ENCODE measurements around the gene ASB10.

Gene ASB10

GRCh38 chr7:151131592-151132293 lies 55.3 kb downstream of the ASB10 start:
- no peak for DNase-seq (ENCODE audit: low spot score)
- H3K27me3 ChIP-seq (ENCODE audit: control insufficient read depth in 3 of 3, insufficient read depth in 3 of 3, low read depth in 1 of 3, low read length in 3 of 3) = peaks cover 0 to under 1% (median 0%) of the 10 kb centered on the region in 3 experiments
- H3K18ac ChIP-seq (ENCODE audit: low read length) = no peak overlapping the region
- H2BK120ac ChIP-seq (ENCODE audit: low read depth, low read length) = no peak overlapping the region
- peak overlapping the region; percentile 44 for H4K91ac ChIP-seq (ENCODE audit: low read depth, low read length, poor library complexity)
- no peak overlapping the region for H4K8ac ChIP-seq (ENCODE audit: low read depth, low read length)
- H3K4me1 ChIP-seq (ENCODE audit: control insufficient read depth in 2 of 2, insufficient read depth in 1 of 2, low read depth in 1 of 2, low read length in 2 of 2) = peaks cover 0 to 4% of the 10 kb centered on the region in 2 donors
- no peaks in the 10 kb centered on the region for H3K9me3 ChIP-seq (replicated peaks in 1 of 2; ENCODE audit: control insufficient read depth in 2 of 2, insufficient read depth in 1 of 2, low read depth in 1 of 2, low read length in 2 of 2)
- H3K14ac ChIP-seq (ENCODE audit: low read length) = no peak overlapping the region
- H2BK5ac ChIP-seq (ENCODE audit: low read length) = no peak overlapping the region
- peak overlapping the region; percentile 15 for H3K9ac ChIP-seq (ENCODE audit: low read depth, low read length, poor library complexity)
- peaks cover 9% of the 10 kb centered on the region for H3K79me1 ChIP-seq (ENCODE audit: low read depth, low read length)
- no peak overlapping the region for H3K4me2 ChIP-seq (ENCODE audit: insufficient read depth, low read length, poor library complexity, severe bottlenecking)
- H2AFZ ChIP-seq (ENCODE audit: low read length) = no peak overlapping the region
- H3K23ac ChIP-seq (ENCODE audit: low read depth, low read length, poor library complexity) = no peak overlapping the region
- whole genome bisulfite sequencing, 2 donors (ENCODE audit: extremely low coverage in 2 of 2, insufficient read length in 2 of 2, insufficient replicate concordance in 1 of 2) = no CpG with 5 or more reads among the region's 19 CpGs
- no peak overlapping the region for H2BK12ac ChIP-seq (ENCODE audit: low read length)
- peak overlapping the region; percentile 39 for H3K4ac ChIP-seq (ENCODE audit: low read length)
- peak overlapping the region; percentile 50 for H2AK5ac ChIP-seq (ENCODE audit: low read depth, low read length)
- no peak overlapping the region for H3K27ac ChIP-seq (replicated peaks; ENCODE audit: low read length)
- H3K4me3 ChIP-seq (ENCODE audit: low read length in 2 of 2) = no peak overlapping the region
- H2BK15ac ChIP-seq (ENCODE audit: low read length) = no peak overlapping the region
- peaks cover 56 to 97% of the 10 kb centered on the region in 2 donors for H3K36me3 ChIP-seq (replicated peaks in 1 of 2; ENCODE audit: control insufficient read depth in 2 of 2, insufficient read depth in 2 of 2, low read length in 2 of 2)

GRCh38 chr7:151131224-151131591 lies 55.8 kb downstream of the ASB10 start:
- no peak overlapping the region for H3K14ac ChIP-seq (ENCODE audit: low read length)
- no peak overlapping the region for H2BK12ac ChIP-seq (ENCODE audit: low read length)
- H3K23ac ChIP-seq (ENCODE audit: low read depth, low read length, poor library complexity) = no peak overlapping the region
- no peak overlapping the region for H2AK5ac ChIP-seq (ENCODE audit: low read depth, low read length)
- no peak for DNase-seq (ENCODE audit: low spot score)
- H3K36me3 ChIP-seq (replicated peaks in 1 of 2; ENCODE audit: control insufficient read depth in 2 of 2, insufficient read depth in 2 of 2, low read length in 2 of 2) = peaks cover 56 to 94% of the 10 kb centered on the region in 2 donors
- H3K9me3 ChIP-seq (replicated peaks in 1 of 2; ENCODE audit: control insufficient read depth in 2 of 2, insufficient read depth in 1 of 2, low read depth in 1 of 2, low read length in 2 of 2) = no peaks in the 10 kb centered on the region
- H3K18ac ChIP-seq (ENCODE audit: low read length) = no peak overlapping the region
- H3K4me2 ChIP-seq (ENCODE audit: insufficient read depth, low read length, poor library complexity, severe bottlenecking) = no peak overlapping the region
- no peak overlapping the region for H4K8ac ChIP-seq (ENCODE audit: low read depth, low read length)
- no peak overlapping the region for H4K91ac ChIP-seq (ENCODE audit: low read depth, low read length, poor library complexity)
- H3K79me1 ChIP-seq (ENCODE audit: low read depth, low read length) = peaks cover 11% of the 10 kb centered on the region
- H3K27ac ChIP-seq (replicated peaks; ENCODE audit: low read length) = no peak overlapping the region
- H3K4me3 ChIP-seq (ENCODE audit: low read length in 2 of 2) = no peak overlapping the region
- no peak overlapping the region for H2BK15ac ChIP-seq (ENCODE audit: low read length)
- WGBS, 2 donors (ENCODE audit: extremely low coverage in 2 of 2, insufficient read length in 2 of 2, insufficient replicate concordance in 1 of 2) = no CpG with 5 or more reads among the region's 13 CpGs
- no peak overlapping the region for H2BK120ac ChIP-seq (ENCODE audit: low read depth, low read length)
- peaks cover 0 to 1% (median 0%) of the 10 kb centered on the region in 3 experiments for H3K27me3 ChIP-seq (ENCODE audit: control insufficient read depth in 3 of 3, insufficient read depth in 3 of 3, low read depth in 1 of 3, low read length in 3 of 3)
- no peak overlapping the region for H2BK5ac ChIP-seq (ENCODE audit: low read length)
- H3K9ac ChIP-seq (ENCODE audit: low read depth, low read length, poor library complexity) = no peak overlapping the region
- H3K4ac ChIP-seq (ENCODE audit: low read length) = peak overlapping the region; percentile 39
- H2AFZ ChIP-seq (ENCODE audit: low read length) = no peak overlapping the region
- H3K4me1 ChIP-seq (ENCODE audit: control insufficient read depth in 2 of 2, insufficient read depth in 1 of 2, low read depth in 1 of 2, low read length in 2 of 2) = peaks cover 0 to 7% of the 10 kb centered on the region in 2 donors

- H3K9me3 ChIP-seq (replicated peaks in 1 of 2; ENCODE audit: control insufficient read depth in 2 of 2, insufficient read depth in 1 of 2, low read depth in 1 of 2, low read length in 2 of 2) = no peaks in the 10 kb centered on the region
- WGBS, 2 donors (ENCODE audit: extremely low coverage in 2 of 2, insufficient read length in 2 of 2, insufficient replicate concordance in 1 of 2) = no CpG with 5 or more reads among the region's 17 CpGs
- H4K8ac ChIP-seq (ENCODE audit: low read depth, low read length) = no peak overlapping the region
- peaks cover 0 to 7% of the 10 kb centered on the region in 2 donors for H3K4me1 ChIP-seq (ENCODE audit: control insufficient read depth in 2 of 2, insufficient read depth in 1 of 2, low read depth in 1 of 2, low read length in 2 of 2)
- no peak overlapping the region for H3K4ac ChIP-seq (ENCODE audit: low read length)
- no peak overlapping the region for H3K4me3 ChIP-seq (ENCODE audit: low read length in 2 of 2)
- H2BK15ac ChIP-seq (ENCODE audit: low read length) = no peak overlapping the region
- H3K4me2 ChIP-seq (ENCODE audit: insufficient read depth, low read length, poor library complexity, severe bottlenecking) = no peak overlapping the region
- peak overlapping the region; percentile 48 for H3K23ac ChIP-seq (ENCODE audit: low read depth, low read length, poor library complexity)
- H3K18ac ChIP-seq (ENCODE audit: low read length) = no peak overlapping the region
- no peak overlapping the region for H3K14ac ChIP-seq (ENCODE audit: low read length)
- DNase-seq (ENCODE audit: low spot score) = no peak
- H3K79me1 ChIP-seq (ENCODE audit: low read depth, low read length) = peaks cover 11% of the 10 kb centered on the region
- H3K36me3 ChIP-seq (replicated peaks in 1 of 2; ENCODE audit: control insufficient read depth in 2 of 2, insufficient read depth in 2 of 2, low read length in 2 of 2) = peaks cover 56 to 89% of the 10 kb centered on the region in 2 donors
- H3K9ac ChIP-seq (ENCODE audit: low read depth, low read length, poor library complexity) = peak overlapping the region; percentile 10
- no peak overlapping the region for H2BK12ac ChIP-seq (ENCODE audit: low read length)
- no peak overlapping the region for H3K27ac ChIP-seq (replicated peaks; ENCODE audit: low read length)
- H2BK120ac ChIP-seq (ENCODE audit: low read depth, low read length) = no peak overlapping the region
- H4K91ac ChIP-seq (ENCODE audit: low read depth, low read length, poor library complexity) = no peak overlapping the region
- H2AFZ ChIP-seq (ENCODE audit: low read length) = no peak overlapping the region
- H2BK5ac ChIP-seq (ENCODE audit: low read length) = no peak overlapping the region
- no peak overlapping the region for H2AK5ac ChIP-seq (ENCODE audit: low read depth, low read length)
- H3K27me3 ChIP-seq (ENCODE audit: control insufficient read depth in 3 of 3, insufficient read depth in 3 of 3, low read depth in 1 of 3, low read length in 3 of 3) = peaks cover 0 to 1% (median 0%) of the 10 kb centered on the region in 3 experiments
Measured at GRCh38 chr7:151130741-151131157, 56.3 kb downstream of the ASB10 start.

- no peak overlapping the region for H2BK120ac ChIP-seq (ENCODE audit: low read depth, low read length)
- no peak overlapping the region for H4K8ac ChIP-seq (ENCODE audit: low read depth, low read length)
- no peak overlapping the region for H2BK12ac ChIP-seq (ENCODE audit: low read length)
- H3K23ac ChIP-seq (ENCODE audit: low read depth, low read length, poor library complexity) = no peak overlapping the region
- H3K14ac ChIP-seq (ENCODE audit: low read length) = no peak overlapping the region
- no peak overlapping the region for H3K27ac ChIP-seq (replicated peaks; ENCODE audit: low read length)
- H2AFZ ChIP-seq (ENCODE audit: low read length) = no peak overlapping the region
- H3K4me1 ChIP-seq (ENCODE audit: control insufficient read depth in 2 of 2, insufficient read depth in 1 of 2, low read depth in 1 of 2, low read length in 2 of 2) = peaks cover 0 to 10% of the 10 kb centered on the region in 2 donors
- H3K4me3 ChIP-seq (ENCODE audit: low read length in 2 of 2) = no peak overlapping the region
- H4K91ac ChIP-seq (ENCODE audit: low read depth, low read length, poor library complexity) = no peak overlapping the region
- no peak overlapping the region for H3K4me2 ChIP-seq (ENCODE audit: insufficient read depth, low read length, poor library complexity, severe bottlenecking)
- no peak overlapping the region for H3K4ac ChIP-seq (ENCODE audit: low read length)
- H2BK15ac ChIP-seq (ENCODE audit: low read length) = no peak overlapping the region
- no peak overlapping the region for H2AK5ac ChIP-seq (ENCODE audit: low read depth, low read length)
- no peaks in the 10 kb centered on the region for H3K9me3 ChIP-seq (replicated peaks in 1 of 2; ENCODE audit: control insufficient read depth in 2 of 2, insufficient read depth in 1 of 2, low read depth in 1 of 2, low read length in 2 of 2)
- H3K9ac ChIP-seq (ENCODE audit: low read depth, low read length, poor library complexity) = peak overlapping the region; percentile 10
- no peak for DNase-seq (ENCODE audit: low spot score)
- peaks cover 0 to 1% (median 0%) of the 10 kb centered on the region in 3 experiments for H3K27me3 ChIP-seq (ENCODE audit: control insufficient read depth in 3 of 3, insufficient read depth in 3 of 3, low read depth in 1 of 3, low read length in 3 of 3)
- H3K36me3 ChIP-seq (replicated peaks in 1 of 2; ENCODE audit: control insufficient read depth in 2 of 2, insufficient read depth in 2 of 2, low read length in 2 of 2) = peaks cover 52 to 86% of the 10 kb centered on the region in 2 donors
- peaks cover 11% of the 10 kb centered on the region for H3K79me1 ChIP-seq (ENCODE audit: low read depth, low read length)
- H3K18ac ChIP-seq (ENCODE audit: low read length) = no peak overlapping the region
- WGBS, 2 donors (ENCODE audit: extremely low coverage in 2 of 2, insufficient read length in 2 of 2, insufficient replicate concordance in 1 of 2) = no CpG with 5 or more reads among the region's 9 CpGs
- no peak overlapping the region for H2BK5ac ChIP-seq (ENCODE audit: low read length)
Measured at GRCh38 chr7:151129960-151130591, 57.0 kb downstream of the ASB10 start.
